Measurements from ENCODE around the gene TNS2.

DNA sequence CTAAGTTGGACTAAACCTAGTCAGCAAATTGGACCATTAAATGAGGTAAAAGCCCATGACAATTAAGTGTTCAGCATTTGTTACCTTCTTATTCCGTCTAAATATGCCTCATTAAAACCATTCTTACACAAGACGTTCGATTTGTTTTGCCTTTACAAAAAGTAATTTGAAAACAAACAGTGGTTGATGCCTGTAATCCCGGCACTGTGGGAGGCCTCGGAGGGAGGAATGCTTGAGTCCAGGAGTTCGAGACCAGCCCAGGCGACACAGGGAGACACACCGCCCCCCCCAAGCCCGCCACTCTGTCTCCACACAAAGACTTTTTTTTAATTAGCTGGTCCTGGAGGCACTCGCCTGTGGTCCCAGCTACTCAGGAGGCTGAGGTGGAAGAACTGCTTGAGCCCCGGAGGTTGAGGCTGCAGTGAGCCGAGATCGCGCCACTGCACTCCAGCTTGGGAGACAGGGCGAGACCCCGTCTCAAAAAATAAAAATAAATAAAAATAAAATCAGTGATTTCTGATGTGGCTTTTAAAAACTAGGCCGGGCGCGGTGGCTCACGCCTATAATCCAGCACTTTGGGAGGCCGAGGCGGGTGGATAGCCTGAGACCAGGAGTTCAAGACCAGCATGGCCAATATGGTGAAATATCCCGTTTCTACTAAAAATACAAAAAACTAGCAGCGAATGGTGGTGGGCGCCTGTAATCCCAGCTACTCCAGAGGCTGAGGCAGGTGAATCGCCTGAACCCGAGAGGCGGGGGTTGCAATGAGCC is 44.5 kb upstream of the TNS2 start:
- TF ChIP-seq POLR2A (IDR thresholded peaks at IDR 0.05; ENCODE audit: low read length) (no peak), GATA1 (IDR thresholded peaks at IDR 0.05; ENCODE audit: low read depth, low read length) (no peak)

All from erythroblast (primary cell).